Mesenchymal stem cell (in vitro differentiated cells and primary cell): Measurements from ENCODE around the gene ABHD11.

Experiments used
- DNase-seq: peaks from one replicate; pipeline ENCODE4 v3.0.0-alpha.2; 2013
- H2AFZ ChIP-seq: one replicate; pipeline ENCODE4 v1.6.1; 2013; ENCODE audit warnings: low read depth, mild to moderate bottlenecking, control low read depth, inconsistent platforms, low read length, moderate library complexity
- H2AK5ac ChIP-seq: 2 replicates; pipeline ENCODE4 v1.6.1; 2013; ENCODE audit warnings: low read length, moderate library complexity, mild to moderate bottlenecking, inconsistent platforms; ENCODE audit not compliant: severe bottlenecking
- H2BK120ac ChIP-seq: one replicate; pipeline ENCODE4 v1.6.1; 2013; ENCODE audit warnings: low read depth, mild to moderate bottlenecking, inconsistent platforms, low read length, moderate library complexity
- H2BK12ac ChIP-seq, 2 experiments: one replicate each; pipeline ENCODE4 v1.6.1; 2013; ENCODE audit warnings: inconsistent platforms in 2 of 2, low read length in 2 of 2, mild to moderate bottlenecking in 2 of 2, moderate library complexity in 2 of 2, control low read depth in 1 of 2
- H2BK15ac ChIP-seq: one replicate; pipeline ENCODE4 v1.6.1; 2013; ENCODE audit warnings: mild to moderate bottlenecking, low read depth, inconsistent platforms; ENCODE audit not compliant: poor library complexity, severe bottlenecking
- H2BK5ac ChIP-seq: 2 replicates; pipeline ENCODE4 v1.6.1; 2013; ENCODE audit warnings: low read depth, mild to moderate bottlenecking, low read length, control low read depth, inconsistent platforms; ENCODE audit not compliant: poor library complexity, severe bottlenecking
- H3K14ac ChIP-seq, 2 experiments: one replicate each; pipeline ENCODE4 v1.6.1; 2013; ENCODE audit warnings: inconsistent platforms in 2 of 2, low read length in 2 of 2, control low read depth in 1 of 2, mild to moderate bottlenecking in 1 of 2, moderate library complexity in 1 of 2
- H3K18ac ChIP-seq, 2 experiments: one replicate each; pipeline ENCODE4 v1.6.1; 2013; ENCODE audit warnings: inconsistent platforms in 2 of 2, low read length in 2 of 2, control low read depth in 1 of 2, low read depth in 1 of 2, mild to moderate bottlenecking in 1 of 2
- H3K23ac ChIP-seq, 2 experiments: one replicate each; pipeline ENCODE4 v1.6.1; 2013; ENCODE audit warnings: inconsistent platforms in 2 of 2, low read length in 2 of 2, mild to moderate bottlenecking in 2 of 2, moderate library complexity in 2 of 2, control low read depth in 1 of 2
- H3K27ac ChIP-seq: 2 replicates; pipeline ENCODE4 v1.5.1; 2013; ENCODE audit warnings: mild to moderate bottlenecking, moderate library complexity, low read length, control low read depth, inconsistent platforms; ENCODE audit not compliant: poor library complexity, severe bottlenecking
- H3K27me3 ChIP-seq, 2 experiments: 2 replicates each; pipeline versions ENCODE4 v1.6.1 to v1.7.0; 2013; ENCODE audit warnings: low read length in 2 of 2, mild to moderate bottlenecking in 2 of 2, moderate library complexity in 2 of 2, control low read depth in 1 of 2, inconsistent platforms in 1 of 2; ENCODE audit not compliant: control insufficient read depth in 1 of 2, insufficient read depth in 1 of 2
- H3K36me3 ChIP-seq, 2 experiments: 2 replicates each; pipeline versions ENCODE4 v1.6.1 to v1.7.0; 2013; ENCODE audit warnings: low read length in 2 of 2, control low read depth in 1 of 2, inconsistent platforms in 1 of 2, low read depth in 1 of 2, mild to moderate bottlenecking in 1 of 2; ENCODE audit not compliant: insufficient read depth in 2 of 2, control insufficient read depth in 1 of 2
- H3K4ac ChIP-seq, 2 experiments: one replicate each; pipeline ENCODE4 v1.6.1; 2013; ENCODE audit warnings: inconsistent platforms in 2 of 2, low read length in 2 of 2, mild to moderate bottlenecking in 2 of 2, moderate library complexity in 2 of 2, control low read depth in 1 of 2, low read depth in 1 of 2
- H3K4me1 ChIP-seq: 2 replicates; pipeline ENCODE4 v1.6.1; 2013; ENCODE audit warnings: low read depth, low read length, control low read depth; ENCODE audit not compliant: control insufficient read depth, insufficient read depth
- H3K4me2 ChIP-seq: 2 replicates; pipeline ENCODE4 v1.6.1; 2013; ENCODE audit warnings: low read length, mild to moderate bottlenecking, inconsistent platforms; ENCODE audit not compliant: poor library complexity, severe bottlenecking
- H3K4me3 ChIP-seq, 2 experiments: 2 replicates each; pipeline versions ENCODE4 v1.5.1 to v1.7.0; 2013; ENCODE audit warnings: low read length in 2 of 2, mild to moderate bottlenecking in 2 of 2, control low read depth in 1 of 2, low read depth in 1 of 2; ENCODE audit not compliant: insufficient read depth in 1 of 2
- H3K79me1 ChIP-seq: replicated peaks from 2 replicates; pipeline ENCODE4 v1.6.1; 2013; ENCODE audit warnings: mild to moderate bottlenecking, control low read depth, low read length, inconsistent platforms; ENCODE audit not compliant: poor library complexity, severe bottlenecking
- H3K9ac ChIP-seq: 2 replicates; pipeline ENCODE4 v1.7.0; 2013; ENCODE audit warnings: mild to moderate bottlenecking, low read length, moderate library complexity
- H3K9me3 ChIP-seq: 2 replicates; pipeline ENCODE4 v1.7.0; 2013; ENCODE audit warnings: mild to moderate bottlenecking, low read length; ENCODE audit not compliant: control insufficient read depth
- H4K8ac ChIP-seq: one replicate; pipeline ENCODE4 v1.6.1; 2013; ENCODE audit warnings: inconsistent platforms, mild to moderate bottlenecking, low read length, moderate library complexity
- H4K91ac ChIP-seq: one replicate; pipeline ENCODE4 v1.6.1; 2013; ENCODE audit warnings: mild to moderate bottlenecking, low read length, inconsistent platforms
- WGBS: methylation state at CpG from one replicate; pipeline ENCODE4 v1.1.7; 2013; ENCODE audit warnings: mixed read lengths; 5-methylcytosine and 5-hydroxymethylcytosine counted together

Gene ABHD11

GRCh38 chr7:73741600-73741999, 3.0 kb upstream of the ABHD11 start:
- no peak overlapping the region for H4K91ac ChIP-seq
- no peak overlapping the region for H2AFZ ChIP-seq
- H3K4me3 ChIP-seq = no peak overlapping the region
- no peak overlapping the region for H3K9ac ChIP-seq
- H3K23ac ChIP-seq = no peak overlapping the region
- H3K4ac ChIP-seq = no peak overlapping the region
- no peak overlapping the region for H2BK12ac ChIP-seq
- no peak overlapping the region for H3K14ac ChIP-seq
- H3K79me1 ChIP-seq = peaks cover 19% of the 10 kb centered on the region
- no peak overlapping the region for H2BK15ac ChIP-seq
- peaks cover 11% of the 10 kb centered on the region in 2 experiments for H3K36me3 ChIP-seq
- H3K9me3 ChIP-seq = no peaks in the 10 kb centered on the region
- H2AK5ac ChIP-seq = peak overlapping the region; percentile 54
- H4K8ac ChIP-seq = no peak overlapping the region
- no peak overlapping the region for H2BK5ac ChIP-seq
- no peak overlapping the region for H2BK120ac ChIP-seq
- 75% methylated on average over 5 of the region's 5 CpGs for WGBS
- H3K4me1 ChIP-seq = peaks cover 37% of the 10 kb centered on the region
- no peak overlapping the region for H3K18ac ChIP-seq
- DNase-seq = no peak
- no peak overlapping the region for H3K27ac ChIP-seq
- no peaks in the 10 kb centered on the region for H3K27me3 ChIP-seq
- no peak overlapping the region for H3K4me2 ChIP-seq

GRCh38 chr7:73740771-73741170, 2.2 kb upstream of the ABHD11 start:
- no peak overlapping the region for H3K23ac ChIP-seq
- H4K8ac ChIP-seq = no peak overlapping the region
- H3K4me1 ChIP-seq = peaks cover 37% of the 10 kb centered on the region
- peak overlapping the region; percentile 21 for H3K27ac ChIP-seq
- no peak for DNase-seq
- H2BK15ac ChIP-seq = no peak overlapping the region
- H3K9me3 ChIP-seq = no peaks in the 10 kb centered on the region
- H3K4ac ChIP-seq = no peak overlapping the region
- H3K79me1 ChIP-seq = peaks cover 20% of the 10 kb centered on the region
- peak overlapping the region; percentile 24 for H2AK5ac ChIP-seq
- no peak overlapping the region for H3K4me3 ChIP-seq
- H2BK12ac ChIP-seq = no peak overlapping the region
- H2AFZ ChIP-seq = no peak overlapping the region
- H3K9ac ChIP-seq = no peak overlapping the region
- H2BK120ac ChIP-seq = no peak overlapping the region
- WGBS = 94% methylated on average over 3 of the region's 5 CpGs
- no peak overlapping the region for H4K91ac ChIP-seq
- no peaks in the 10 kb centered on the region for H3K27me3 ChIP-seq
- H3K18ac ChIP-seq = no peak overlapping the region
- no peak overlapping the region for H3K4me2 ChIP-seq
- no peak overlapping the region for H3K14ac ChIP-seq
- no peak overlapping the region for H2BK5ac ChIP-seq
- peaks cover 18% of the 10 kb centered on the region in 2 experiments for H3K36me3 ChIP-seq

- no peak overlapping the region for H4K8ac ChIP-seq
- H3K23ac ChIP-seq = no peak overlapping the region
Observed at GRCh38 chr7:73740212-73740611, 1.6 kb upstream of the ABHD11 start.

GRCh38 chr7:73739387-73739767, 775 bp upstream of the ABHD11 start:
- Histone ChIP-seq H3K79me1 (peaks cover 22% of the 10 kb centered on the region), H2AFZ (peak overlapping the region; percentile 92), H3K4ac (no peak overlapping the region), H3K23ac (no peak overlapping the region), H3K18ac (peak overlapping the region in 1 of 2 experiments; percentile 73), H3K36me3 (peaks cover 20 to 26% of the 10 kb centered on the region in 2 experiments), H3K9me3 (no peaks in the 10 kb centered on the region), H3K14ac (no peak overlapping the region), H3K9ac (peak overlapping the region; percentile 85), H2BK15ac (no peak overlapping the region), H3K4me3 (peak overlapping the region; percentile 85 to 92), H3K4me1 (peaks cover 41% of the 10 kb centered on the region), H3K27me3 (no peaks in the 10 kb centered on the region), H3K4me2 (peak overlapping the region; percentile 82), H2AK5ac (peak overlapping the region; percentile 88), H2BK120ac (no peak overlapping the region), H3K27ac (no peak overlapping the region), H2BK5ac (no peak overlapping the region), H4K8ac (peak overlapping the region; percentile 93), H4K91ac (no peak overlapping the region), H2BK12ac (peak overlapping the region in 1 of 2 experiments; percentile 33)
- no peak for DNase-seq
- 50% methylated on average over 9 of the region's 13 CpGs for WGBS

More at GRCh38 chr7:73740212-73740611, 1.6 kb upstream of the ABHD11 start:
- Histone ChIP-seq H3K4ac (no peak overlapping the region), H2BK5ac (no peak overlapping the region), H3K4me3 (no peak overlapping the region), H2BK120ac (no peak overlapping the region), H3K18ac (no peak overlapping the region), H3K79me1 (peaks cover 22% of the 10 kb centered on the region), H2BK15ac (no peak overlapping the region), H3K36me3 (peaks cover 20 to 24% of the 10 kb centered on the region in 2 experiments), H2AFZ (no peak overlapping the region), H2BK12ac (no peak overlapping the region), H4K91ac (no peak overlapping the region), H3K27ac (no peak overlapping the region), H3K27me3 (no peaks in the 10 kb centered on the region), H3K4me1 (peaks cover 37% of the 10 kb centered on the region), H3K9ac (no peak overlapping the region), H2AK5ac (no peak overlapping the region), H3K9me3 (no peaks in the 10 kb centered on the region), H3K4me2 (no peak overlapping the region), H3K14ac (no peak overlapping the region)
- no peak for DNase-seq
- 98% methylated on average over 7 of the region's 7 CpGs for WGBS
